ENCODE data around the gene TRRAP.

GRCh38 chr7:98909487-98909886, 31.2 kb downstream of the TRRAP start:
- TF ChIP-seq POLR2A (IDR thresholded peaks at IDR 0.05) (no peak), CTCF (IDR thresholded peaks at IDR 0.05) (no peak), POLR2AphosphoS5 (IDR thresholded peaks at IDR 0.05) (no peak), EP300 (IDR thresholded peaks at IDR 0.05) (no peak)
